Muscle of arm (tissue), 14 donors: Measurements from ENCODE around the gene SMURF1. TPM values are rescaled to one million over a fixed set of nuclear protein-coding genes. Genes with fewer than 3 reads are reported as not detected.
"Not testable (repeated sequence)": the region's sequence is repeated elsewhere in the genome, so short reads cannot be mapped to it uniquely, and the experiment has no call there.

ENCODE experiments used
- DNase-seq: peaks from one replicate; pipeline ENCODE4 v3.0.0-alpha.2; 2013
- long read RNA-seq, 11 donors: transcript quantifications; one replicate each; lab custom pipeline, GENCODE V29; 2026
- polyA plus RNA-seq, 12 donors: library from polyadenylated mRNA; unstranded; fragments of 120-200 nt; gene quantifications; one replicate each; pipeline ENCODE4 v1.2.1, GENCODE V29; 2013; ENCODE audit not compliant: insufficient read length in 12 of 12

SMURF1 gene
- polyA plus RNA-seq, result 10 to 100 TPM in 3 of 12 donors, 1 to 10 TPM in 8, not detected in 1; 8.0 to 14.7 (median 9.1) TPM
- long read RNA-seq, donor 1, result 0 reads
- long read RNA-seq, donor 2, result 0 reads
- long read RNA-seq, donor 3, result 0 reads
- long read RNA-seq, donor 4, result 0 reads
- long read RNA-seq, donor 5, result 0 reads
- long read RNA-seq, donor 6, result 0 reads
- long read RNA-seq, donor 7, result 0 reads
- long read RNA-seq, donor 8, result 0 reads
- long read RNA-seq, donor 9, full-length matches to known transcripts, result 1 of 1 reads
- long read RNA-seq, donor 9, partial matches to known transcripts, result 0 of 1 reads
- long read RNA-seq, donor 9, other reads (novel, unspliced or antisense), result 0 of 1 reads
- long read RNA-seq, donor 10, result 0 reads
- long read RNA-seq, donor 11, result 0 reads

GRCh38 chr7:99143853-99144672 is at the start of gene SMURF1:
SMURF1 (minus strand) TSS chr7:99144108; CDS start chr7:99143780, 328 bp downstream.
- peak; percentile 66 for DNase-seq

- DNase-seq, result no peak
Observed at GRCh38 chr7:99191869-99192596, 48.1 kb upstream of the SMURF1 start.

GRCh38 chr7:99190359-99191009 is 46.6 kb upstream of the SMURF1 start:
- DNase-seq, result no peak

- DNase-seq, result no peak
Observed at GRCh38 chr7:99189222-99189621, 45.3 kb upstream of the SMURF1 start.

- DNase-seq, result no peak
Observed at GRCh38 chr7:99188221-99188620, 44.3 kb upstream of the SMURF1 start.

- DNase-seq, result no peak
Observed at GRCh38 chr7:99184532-99185218, 40.8 kb upstream of the SMURF1 start.

GRCh38 chr7:99180067-99180650 is 36.3 kb upstream of the SMURF1 start:
- DNase-seq, result no peak

GRCh38 chr7:99177165-99177564 is 33.3 kb upstream of the SMURF1 start:
- no peak for DNase-seq

- no peak for DNase-seq
Observed at GRCh38 chr7:99173787-99174186, 29.9 kb upstream of the SMURF1 start.

GRCh38 chr7:99171731-99172130 is 27.8 kb upstream of the SMURF1 start:
- DNase-seq, result no peak

GRCh38 chr7:99170730-99171074 is 26.8 kb upstream of the SMURF1 start:
- no peak for DNase-seq

- DNase-seq, result no peak
Observed at GRCh38 chr7:99170065-99170729, 26.3 kb upstream of the SMURF1 start.

- no peak for DNase-seq
Observed at GRCh38 chr7:99167072-99167471, 23.2 kb upstream of the SMURF1 start.

- no peak for DNase-seq
Observed at GRCh38 chr7:99165816-99166215, 21.9 kb upstream of the SMURF1 start.

- not testable (repeated sequence) for DNase-seq
Observed at GRCh38 chr7:99163669-99164068, 19.8 kb upstream of the SMURF1 start.

GRCh38 chr7:99156649-99157048 is 12.7 kb upstream of the SMURF1 start:
- no peak for DNase-seq

GRCh38 chr7:99155211-99155610 is 11.3 kb upstream of the SMURF1 start:
- DNase-seq, result no peak

GRCh38 chr7:99146979-99147378 is 3.1 kb upstream of the SMURF1 start:
- no peak for DNase-seq

- DNase-seq, result no peak
Observed at GRCh38 chr7:99143521-99143852, 421 bp downstream of the SMURF1 start.

- peak; percentile 87 for DNase-seq
Observed at GRCh38 chr7:99142727-99143520, 984 bp downstream of the SMURF1 start.
